Activated effector memory CD4-positive, alpha-beta T cell treated with anti-CD3 and anti-CD28 coated beads, Interleukin-2, amount 50 U/mL, for 16 hours (primary cell): Measurements from ENCODE around the gene TAS2R1.

Source experiments
- DNase-seq: peaks from one replicate; pipeline ENCODE4 v3.0.0-alpha.2; 2020

TAS2R1 gene, protein sequence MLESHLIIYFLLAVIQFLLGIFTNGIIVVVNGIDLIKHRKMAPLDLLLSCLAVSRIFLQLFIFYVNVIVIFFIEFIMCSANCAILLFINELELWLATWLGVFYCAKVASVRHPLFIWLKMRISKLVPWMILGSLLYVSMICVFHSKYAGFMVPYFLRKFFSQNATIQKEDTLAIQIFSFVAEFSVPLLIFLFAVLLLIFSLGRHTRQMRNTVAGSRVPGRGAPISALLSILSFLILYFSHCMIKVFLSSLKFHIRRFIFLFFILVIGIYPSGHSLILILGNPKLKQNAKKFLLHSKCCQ

DNA sequence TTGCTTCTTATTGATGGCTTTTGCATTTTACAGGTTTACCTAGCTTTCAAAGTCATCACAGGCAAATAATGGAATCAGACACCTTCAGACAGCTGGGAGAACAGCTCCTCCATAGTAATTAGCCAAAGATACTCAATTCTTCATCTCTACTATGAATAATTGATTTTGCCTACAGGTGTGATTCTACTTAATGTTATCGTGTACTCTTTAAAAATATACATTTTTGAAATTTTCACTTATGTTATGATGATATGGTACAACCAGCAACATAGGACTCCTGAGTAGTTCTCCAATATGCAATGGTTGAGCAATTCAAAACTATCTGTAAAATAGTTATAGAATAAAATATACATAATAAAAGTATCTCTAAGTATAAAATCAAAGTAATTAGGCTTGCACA is at the start of gene TAS2R1:
Gene TAS2R1 (minus strand): TSS at position 101 of the 400 bp plus-strand sequence. CDS start 319 bp downstream, outside the sequence.
- DNase-seq, result no peak

DNA sequence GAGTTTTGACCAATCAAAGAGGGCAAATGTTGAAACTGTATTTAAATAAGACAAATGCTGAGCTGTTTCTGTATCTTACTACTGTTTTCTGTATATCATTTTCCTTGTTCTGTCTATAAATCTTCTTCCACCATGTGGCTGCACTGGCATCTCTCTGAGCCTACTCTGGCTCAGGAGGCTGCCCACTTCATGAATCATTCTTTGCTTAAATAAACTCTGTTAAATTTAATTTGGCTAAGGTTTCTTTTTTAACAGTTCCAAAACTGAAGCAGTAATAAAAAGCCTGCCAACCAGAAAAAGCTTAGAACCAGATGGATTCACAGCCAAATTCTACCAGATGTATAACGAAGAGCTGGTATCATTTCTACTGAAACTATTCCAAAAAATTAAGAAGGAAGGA is 40.2 kb upstream of the TAS2R1 start:
- no peak for DNase-seq

DNA sequence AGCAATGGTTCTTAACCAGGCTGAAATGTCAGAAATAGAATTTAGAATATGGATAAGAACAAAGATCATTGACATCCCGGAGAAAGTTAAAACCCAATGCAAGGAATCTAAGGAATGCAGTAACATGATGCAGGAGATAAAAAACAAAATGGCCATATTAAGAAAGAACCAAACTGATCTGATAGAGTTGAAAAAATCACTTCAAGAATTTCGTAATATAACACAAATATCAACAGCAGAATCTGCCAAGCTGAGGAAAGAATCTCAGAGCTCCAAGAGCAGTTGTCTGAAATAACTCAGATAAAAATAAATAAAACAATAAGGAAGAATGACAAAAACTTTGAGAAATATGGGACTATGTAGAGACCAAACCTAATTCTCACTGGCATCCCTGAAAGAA is 37.8 kb upstream of the TAS2R1 start:
- no peak for DNase-seq

- DNase-seq, result no peak
Measured at GRCh38 chr5:9663891-9664290, 33.7 kb upstream of the TAS2R1 start.

DNA sequence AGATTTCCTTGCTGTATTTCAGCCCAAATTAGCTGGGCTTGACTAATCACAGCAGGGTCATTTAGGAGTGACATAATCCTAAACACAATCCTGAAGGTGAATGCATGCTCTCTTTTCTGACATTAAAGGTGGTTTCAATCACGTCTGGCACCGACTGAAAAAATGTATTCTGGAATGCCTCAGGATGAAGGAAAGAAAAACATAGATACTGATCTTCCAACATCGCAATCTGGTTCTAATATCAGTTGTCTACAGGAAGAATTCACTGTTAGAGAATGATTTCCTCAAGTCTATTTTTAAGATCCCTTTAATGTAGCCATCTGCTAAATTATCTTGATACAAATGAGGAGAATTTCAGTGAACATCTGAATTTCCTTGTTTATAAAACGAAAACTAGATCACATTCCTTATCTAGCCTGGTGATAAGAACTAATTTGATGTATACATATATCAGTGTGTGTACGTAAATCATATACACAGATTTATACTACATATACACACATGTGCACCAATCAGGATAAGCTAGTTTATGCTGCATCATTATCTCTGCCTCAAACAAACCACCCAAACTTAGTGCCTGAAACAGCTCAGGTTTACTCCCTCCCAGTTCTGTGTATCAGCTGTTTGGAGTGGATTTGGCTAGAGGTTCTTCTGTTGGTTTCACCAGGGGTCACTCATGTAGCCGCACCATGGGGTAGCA is 31.3 kb upstream of the TAS2R1 start:
- no peak for DNase-seq

DNA sequence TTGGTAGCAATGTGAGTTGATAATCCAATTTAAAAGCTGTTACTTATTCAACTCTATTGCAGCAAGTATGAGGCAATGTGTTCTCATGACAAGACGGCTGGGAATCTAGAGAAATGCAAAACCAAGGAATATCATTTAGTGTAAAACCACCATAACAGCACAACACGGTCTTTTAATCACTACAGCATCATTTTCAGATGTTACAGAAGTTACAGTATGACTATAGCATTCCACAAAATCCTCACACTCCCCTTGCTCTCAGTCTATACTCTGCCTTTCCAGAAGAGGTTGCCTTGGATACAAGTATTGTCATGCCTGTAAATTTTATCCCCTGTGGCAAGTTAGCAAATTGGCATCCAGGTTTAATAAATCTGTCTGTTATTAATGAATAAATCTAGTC is 28.6 kb upstream of the TAS2R1 start:
- DNase-seq, result no peak

GRCh38 chr5:9657819-9658218 is 27.7 kb upstream of the TAS2R1 start:
- no peak for DNase-seq

- no peak for DNase-seq
Measured at GRCh38 chr5:9655641-9656040, 25.5 kb upstream of the TAS2R1 start.

DNA sequence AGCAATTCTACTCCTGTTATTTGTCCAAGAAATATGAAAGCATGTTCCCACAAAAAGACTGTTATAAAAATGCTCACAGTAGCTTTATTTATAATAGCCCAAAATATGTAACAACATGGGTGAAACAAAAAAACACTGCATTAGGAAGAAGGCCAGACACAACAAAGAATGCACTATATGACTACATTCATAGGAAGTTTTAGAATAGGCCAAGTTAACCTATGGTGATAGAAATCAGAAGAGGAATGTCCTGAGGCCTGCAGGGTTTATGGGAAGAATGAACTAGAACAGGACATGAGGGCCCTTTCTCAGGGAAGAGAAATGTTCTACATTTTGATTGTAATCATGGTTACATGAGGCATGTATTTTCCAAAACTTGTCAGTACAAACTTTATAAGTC is 24.7 kb upstream of the TAS2R1 start:
- no peak for DNase-seq

DNA sequence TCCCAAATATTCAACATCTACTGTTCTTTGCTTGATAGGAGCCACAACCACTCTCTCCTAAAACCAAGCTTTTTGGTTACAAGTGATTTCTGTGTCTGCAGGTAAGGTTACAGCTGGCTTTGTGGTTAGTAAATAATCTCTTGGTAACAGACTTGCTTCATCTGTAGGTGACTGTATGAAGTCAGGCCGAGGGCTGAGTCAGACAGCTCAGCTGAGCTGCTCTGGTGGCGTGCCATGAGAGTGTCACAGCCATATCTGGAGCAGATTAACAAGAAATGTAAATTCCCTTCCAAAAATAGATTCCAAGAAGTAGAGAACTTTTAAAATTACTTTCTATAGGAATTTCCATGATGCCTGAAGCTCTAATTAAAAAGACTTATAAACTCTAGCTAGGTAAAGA is 23.7 kb upstream of the TAS2R1 start:
- DNase-seq, result no peak

DNA sequence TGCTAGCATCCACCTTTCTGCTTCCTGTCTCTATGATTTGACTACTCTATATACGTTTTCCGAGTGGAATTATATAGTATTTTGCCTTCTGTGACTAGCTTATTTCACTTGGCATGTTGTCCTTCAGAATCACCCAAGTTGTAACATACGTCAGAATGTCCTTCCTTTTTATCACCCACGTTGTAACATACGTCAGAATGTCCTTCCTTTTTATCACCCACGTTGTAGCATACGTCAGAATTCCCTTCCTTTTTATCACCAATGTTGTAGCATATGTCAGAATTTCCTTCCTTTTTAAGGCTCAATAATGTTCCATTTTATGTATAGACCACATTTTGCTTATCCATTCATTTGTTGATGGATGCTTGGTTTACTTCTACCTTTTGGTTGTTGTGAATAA is 22.9 kb upstream of the TAS2R1 start:
- no peak for DNase-seq

- DNase-seq, result no peak
Measured at GRCh38 chr5:9652295-9652694, 22.1 kb upstream of the TAS2R1 start.

- DNase-seq, result no peak
Measured at GRCh38 chr5:9646843-9647242, 16.7 kb upstream of the TAS2R1 start.

DNA sequence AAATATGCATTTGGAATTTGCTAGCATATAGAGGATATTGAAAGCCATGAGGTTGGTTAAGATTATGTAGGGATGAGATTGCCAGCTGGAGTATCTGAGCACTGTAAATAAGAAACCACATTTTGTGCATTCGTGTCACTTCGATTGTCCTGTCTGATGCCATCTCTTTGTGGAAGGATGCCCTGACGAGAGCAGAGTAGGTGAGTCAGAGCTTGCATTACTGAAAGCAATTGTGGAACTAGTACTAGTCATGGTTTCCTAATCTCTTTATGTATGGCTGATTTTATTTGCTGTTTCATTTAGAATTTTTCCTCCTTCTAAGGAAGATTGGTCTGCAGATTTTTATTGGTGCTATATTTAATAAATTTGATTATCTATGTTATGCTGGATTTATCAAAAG is 14.5 kb upstream of the TAS2R1 start:
- no peak for DNase-seq

- no peak for DNase-seq
Measured at GRCh38 chr5:9642621-9643020, 12.5 kb upstream of the TAS2R1 start.

- no peak for DNase-seq
Measured at GRCh38 chr5:9641806-9642355, 11.7 kb upstream of the TAS2R1 start.

DNA sequence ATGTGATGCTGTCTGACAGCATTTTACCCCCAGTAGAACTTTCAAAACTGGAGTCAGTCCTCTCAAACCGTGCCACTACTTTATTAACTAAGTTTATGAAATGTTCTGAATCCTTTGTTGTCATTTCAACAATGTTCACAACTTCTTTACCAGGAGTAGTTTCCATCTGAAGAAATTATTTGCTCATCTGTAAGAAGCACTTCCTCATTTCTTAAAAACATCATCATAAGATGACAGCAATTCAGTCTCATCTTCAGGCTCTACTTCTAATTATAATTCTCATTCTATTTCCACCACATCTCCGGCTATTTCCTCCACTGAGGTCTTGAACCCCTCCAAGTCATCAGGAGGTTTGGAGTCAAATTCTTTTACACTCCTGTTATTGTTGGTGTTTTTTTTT is 2.3 kb upstream of the TAS2R1 start:
- no peak for DNase-seq

GRCh38 chr5:9627541-9627940 is 2.6 kb downstream of the TAS2R1 start:
- DNase-seq, result no peak

- no peak for DNase-seq
Measured at GRCh38 chr5:9626955-9627354, 3.2 kb downstream of the TAS2R1 start.

DNA sequence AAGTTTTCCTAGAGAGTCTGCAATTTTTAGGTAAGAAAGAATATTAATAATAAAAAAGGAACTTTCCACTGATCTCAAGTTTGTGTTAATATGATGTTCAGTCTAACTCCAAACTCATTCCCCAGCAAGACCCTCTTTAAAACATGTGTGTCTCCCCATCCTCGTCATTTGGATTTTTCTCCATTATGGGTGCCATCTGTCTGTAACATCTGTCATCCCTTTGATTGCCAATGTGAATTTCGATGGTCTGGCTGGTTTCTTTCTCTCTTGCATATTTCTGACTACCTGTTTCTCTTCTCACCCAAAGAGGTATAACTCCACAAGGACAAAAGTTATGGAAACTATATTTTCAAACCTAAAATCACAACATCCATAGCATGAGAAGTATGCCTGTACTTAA is 4.4 kb downstream of the TAS2R1 start:
- DNase-seq, result no peak

- no peak for DNase-seq
Measured at GRCh38 chr5:9625286-9625685, 4.9 kb downstream of the TAS2R1 start.

GRCh38 chr5:9624196-9624947 is 5.8 kb downstream of the TAS2R1 start:
- no peak for DNase-seq

DNA sequence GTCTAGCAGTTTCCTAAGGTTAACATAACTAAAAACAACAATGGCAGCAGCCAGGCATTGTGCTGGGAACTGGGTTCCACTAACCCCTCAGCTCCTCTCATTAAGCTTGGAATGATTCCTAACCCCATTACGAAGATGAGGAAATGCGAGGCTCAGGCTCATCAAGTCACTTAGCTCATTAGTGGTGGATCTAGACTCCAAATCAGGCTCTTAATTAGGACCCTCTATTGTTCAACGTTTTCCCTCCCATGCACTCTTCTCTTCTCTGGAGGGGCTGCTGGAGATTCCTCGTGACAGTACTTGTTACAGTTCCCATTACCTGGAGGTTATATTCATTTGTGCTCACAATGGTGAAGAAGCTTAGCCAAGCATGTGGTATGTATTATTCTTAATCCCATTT is 6.5 kb downstream of the TAS2R1 start:
- DNase-seq, result no peak

DNA sequence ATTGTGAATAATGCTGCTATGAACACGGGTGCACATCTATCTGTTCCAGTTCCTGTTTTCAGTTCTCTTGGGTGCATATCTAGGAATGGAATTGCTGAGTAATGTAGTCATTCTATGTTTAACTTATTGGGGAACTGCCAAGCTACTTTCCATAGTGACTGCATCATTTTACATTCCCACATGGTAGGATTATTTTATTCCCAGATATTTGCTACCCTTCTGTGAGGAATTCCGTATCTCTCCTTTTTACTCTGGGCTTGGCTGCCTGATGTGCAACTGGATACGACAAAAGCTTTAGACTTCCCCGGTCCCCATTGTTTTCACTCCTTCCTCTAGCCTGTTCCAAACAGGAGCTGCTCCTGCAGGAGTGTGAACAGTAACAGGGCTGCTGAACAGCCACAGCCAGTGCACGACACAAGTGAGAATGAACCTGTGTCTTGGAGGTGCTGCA is 7.2 kb downstream of the TAS2R1 start:
- DNase-seq, result no peak
